HG02759 (cell line): ENCODE results near the gene TGFB3.
A peak's percentile ranks its signal among the peaks of the same experiment; 100 is the strongest.
"Not testable (repeated sequence)": the region's sequence is repeated elsewhere in the genome, so short reads cannot be mapped to it uniquely, and the experiment has no call there.

Source experiments
- ATAC-seq: cut with Tn5 transposase; IDR thresholded peaks from one replicate; pipeline ENCODE4 v1.9.1; 2021; ENCODE audit warnings: mild to moderate bottlenecking, moderate library complexity; ENCODE audit not compliant: unreplicated experiment

The TGFB3 gene

GRCh38 chr14:75961662-75962061 lies 20.1 kb downstream of the TGFB3 start:
- ATAC-seq, result no peak

GRCh38 chr14:75960231-75960630 lies 21.6 kb downstream of the TGFB3 start:
- peak; percentile 82 for ATAC-seq

- ATAC-seq, result no peak
These were observed 22.8 kb downstream of the TGFB3 start for GRCh38 chr14:75959031-75959430.

- ATAC-seq, result no peak
These were observed 29.3 kb downstream of the TGFB3 start for GRCh38 chr14:75952489-75952888.

GRCh38 chr14:75946785-75947184 lies 35.0 kb downstream of the TGFB3 start:
- no peak for ATAC-seq

- no peak for ATAC-seq
These were observed 37.1 kb downstream of the TGFB3 start for GRCh38 chr14:75944607-75945241.

- ATAC-seq, result no peak
These were observed 40.8 kb downstream of the TGFB3 start for GRCh38 chr14:75941030-75941429.

- ATAC-seq, result no peak
These were observed 42.6 kb downstream of the TGFB3 start for GRCh38 chr14:75939200-75939599.

GRCh38 chr14:75934998-75935628 lies 46.7 kb downstream of the TGFB3 start:
- no peak for ATAC-seq

GRCh38 chr14:75933712-75934296 lies 48.0 kb downstream of the TGFB3 start:
- ATAC-seq, result no peak

GRCh38 chr14:75928690-75929181 lies 53.1 kb downstream of the TGFB3 start:
- ATAC-seq, result no peak

- no peak for ATAC-seq
These were observed 54.2 kb downstream of the TGFB3 start for GRCh38 chr14:75927564-75928087.

GRCh38 chr14:75926431-75927115 lies 55.2 kb downstream of the TGFB3 start:
- ATAC-seq, result no peak

- not testable (repeated sequence) for ATAC-seq
These were observed 56.5 kb downstream of the TGFB3 start for GRCh38 chr14:75925141-75925840.

GRCh38 chr14:75920421-75920820 lies 61.4 kb downstream of the TGFB3 start:
- ATAC-seq, result not testable (repeated sequence)

GRCh38 chr14:75917946-75918335 lies 63.9 kb downstream of the TGFB3 start:
- ATAC-seq, result no peak

- ATAC-seq, result no peak
These were observed 64.4 kb downstream of the TGFB3 start for GRCh38 chr14:75917322-75917945.

- no peak for ATAC-seq
These were observed 66.8 kb downstream of the TGFB3 start for GRCh38 chr14:75915045-75915444.

GRCh38 chr14:75913183-75913582 lies 68.6 kb downstream of the TGFB3 start:
- no peak for ATAC-seq

- ATAC-seq, result no peak
These were observed 69.9 kb downstream of the TGFB3 start for GRCh38 chr14:75911883-75912282.
